Fibroblast of lung (primary cell): ENCODE results near the gene CASP7. TPM values are rescaled to one million over a fixed set of nuclear protein-coding genes. Genes with fewer than 3 reads are reported as not detected.
A peak's percentile ranks its signal among the peaks of the same experiment; 100 is the strongest.

ENCODE experiments used
- DNase-seq, 2 donors: peaks; one replicate each; pipeline versions ENCODE4 v3.0.0 to v3.0.0-alpha.2; 2010; ENCODE audit warnings: low read depth in 2 of 2
- H2AFZ ChIP-seq: 2 replicates; pipeline ENCODE4 v1.5.1; 2012; ENCODE audit warnings: low read length, control low read depth, inconsistent platforms
- H3K27ac ChIP-seq: 2 replicates; pipeline ENCODE4 v1.5.1; 2011; ENCODE audit warnings: low read length, control low read depth; ENCODE audit not compliant: insufficient read depth
- H3K27me3 ChIP-seq: 2 replicates; pipeline ENCODE4 v1.5.1; 2011; ENCODE audit warnings: mild to moderate bottlenecking, low read length; ENCODE audit not compliant: control insufficient read depth, insufficient read depth
- H3K36me3 ChIP-seq: 2 replicates; pipeline ENCODE4 v1.5.1; 2011; ENCODE audit warnings: low read length; ENCODE audit not compliant: control insufficient read depth, insufficient read depth
- H3K4me1 ChIP-seq: 2 replicates; pipeline ENCODE4 v1.5.1; 2011; ENCODE audit warnings: low read length; ENCODE audit not compliant: control insufficient read depth, insufficient read depth; ENCODE audit errors: extremely low read depth
- H3K4me2 ChIP-seq: 2 replicates; pipeline ENCODE4 v1.5.1; 2011; ENCODE audit warnings: low read length, control low read depth; ENCODE audit not compliant: insufficient read depth; ENCODE audit errors: extremely low read depth
- H3K4me3 ChIP-seq, 4 experiments: fragments of 200-600 bp in 1 of 4; sonication (generic) in 1 of 4; replicated peaks in 1 of 4; 2 replicates each; pipeline ENCODE4 v1.5.1; 2011 to 2016; ENCODE audit warnings: low read length in 4 of 4, low read depth in 3 of 4, mild to moderate bottlenecking in 3 of 4, control low read depth in 2 of 4, inconsistent platforms in 1 of 4, mixed read lengths in 1 of 4; ENCODE audit not compliant: insufficient read depth in 1 of 4; ENCODE audit errors: control extremely low read depth in 1 of 4
- H3K79me2 ChIP-seq: 2 replicates; pipeline ENCODE4 v1.5.1; 2012; ENCODE audit warnings: mild to moderate bottlenecking, low read length, inconsistent platforms; ENCODE audit not compliant: control insufficient read depth, insufficient read depth
- H3K9ac ChIP-seq: 2 replicates; pipeline ENCODE4 v1.5.1; 2011; ENCODE audit warnings: mild to moderate bottlenecking, low read length, control low read depth; ENCODE audit not compliant: insufficient read depth
- H3K9me3 ChIP-seq: 2 replicates; pipeline ENCODE4 v1.5.1; 2012; ENCODE audit warnings: low read depth, low read length; ENCODE audit not compliant: control insufficient read depth, insufficient read depth
- H4K20me1 ChIP-seq: 2 replicates; pipeline ENCODE4 v1.5.1; 2011; ENCODE audit warnings: low read length; ENCODE audit not compliant: control insufficient read depth, insufficient read depth; ENCODE audit errors: extremely low read depth
- CTCF ChIP-seq, 2 donors: IDR thresholded peaks in 1 of 2; conservative IDR thresholded peaks in 1 of 2; 1 replicate in 1 of 2; 2 replicates in 1 of 2; pipeline ENCODE4 v1.5.1; 2011 to 2012; ENCODE audit warnings: low read length in 2 of 2, control low read depth in 1 of 2, inconsistent platforms in 1 of 2, low read depth in 1 of 2, mild to moderate bottlenecking in 1 of 2
- EZH2 ChIP-seq: IDR thresholded peaks from 2 replicates; pipeline ENCODE4 v1.5.1; 2012; ENCODE audit warnings: low read length, control low read depth, mild to moderate bottlenecking; ENCODE audit errors: missing control alignments
- polyA plus RNA-seq, 2 donors: library from polyadenylated mRNA; depleted of rRNA in 1 of 2; stranded (reverse) in 1 of 2; unstranded in 1 of 2; fragments of >200 nt; gene quantifications; 2 replicates each; pipeline ENCODE4 v1.2.1, GENCODE V29; 2011 to 2012; ENCODE audit warnings: missing spikeins in 1 of 2
- total RNA-seq: library from RNA; depleted of rRNA; stranded (reverse); fragments of >200 nt; gene quantifications from 2 replicates; pipeline ENCODE4 v1.2.1, GENCODE V29; 2014

CASP7 gene
- total and polyA plus RNA-seq, 2 donors (not counting 1 experiment from before 2014, with no cell fraction given), result 27.0 to 28.9 TPM

DNA sequence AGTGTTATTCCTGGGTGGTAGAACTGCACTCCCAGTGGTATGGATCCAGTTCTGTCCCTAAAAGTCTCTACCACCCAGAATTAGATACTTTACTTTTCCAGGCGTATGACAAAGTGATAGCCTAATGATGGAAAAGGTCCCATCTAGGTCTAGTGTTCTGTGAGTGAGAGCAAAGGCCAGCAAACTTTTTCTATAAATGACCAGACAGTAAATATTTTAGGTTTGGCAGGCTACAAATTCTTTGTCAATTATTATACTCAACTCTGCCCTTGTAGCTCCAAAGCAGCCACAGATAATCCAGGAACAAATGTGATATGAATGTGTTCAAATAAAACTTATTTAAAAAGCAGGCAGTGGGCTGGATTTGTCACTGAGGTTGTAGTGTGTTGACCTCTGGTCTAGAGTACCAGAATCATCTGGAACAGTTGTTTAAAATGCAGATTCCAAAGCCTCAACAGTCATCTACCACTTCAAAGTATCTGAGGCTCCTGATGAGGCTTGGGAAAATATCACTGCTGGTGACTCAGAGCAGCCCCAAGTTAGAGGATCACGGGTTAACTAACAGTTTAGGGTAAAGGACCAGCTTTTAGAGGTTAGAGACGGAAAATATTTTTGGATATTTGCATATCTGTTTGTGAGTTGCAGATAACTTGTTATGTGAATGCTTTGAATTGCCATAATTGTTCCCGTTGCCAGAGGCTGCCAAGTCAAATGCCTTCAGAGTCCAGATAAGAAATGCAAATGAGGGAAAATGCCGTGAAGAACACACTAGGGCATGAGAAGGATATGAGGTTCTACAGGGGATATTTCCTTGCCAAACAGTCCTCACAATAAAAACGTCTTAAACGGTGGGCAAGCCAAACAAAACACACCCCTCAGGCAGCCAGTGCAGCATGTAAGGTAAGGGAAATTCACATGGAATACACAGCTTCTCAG is 35.3 kb upstream of the CASP7 start:
- H3K27ac ChIP-seq, result no peak overlapping the region
- peak; percentile 64 to 84 for DNase-seq
- H4K20me1 ChIP-seq, result no peaks in the 10 kb centered on the region
- H3K4me2 ChIP-seq, result peak overlapping the region; percentile 40
- no peaks in the 10 kb centered on the region for H3K79me2 ChIP-seq
- TF ChIP-seq CTCF (conservative IDR thresholded peaks at IDR 0.05 in 1 of 2, IDR thresholded peaks at IDR 0.05 in 1 of 2; ENCODE audit: low read depth in 1 of 2, low read length in 2 of 2), result no peak
- TF ChIP-seq EZH2, result no peak
- H3K4me1 ChIP-seq, result peaks cover 5% of the 10 kb centered on the region
- no peaks in the 10 kb centered on the region for H3K27me3 ChIP-seq
- no peaks in the 10 kb centered on the region for H3K36me3 ChIP-seq
- no peak overlapping the region for H3K9ac ChIP-seq
- H3K4me3 ChIP-seq, result no peak overlapping the region
- H2AFZ ChIP-seq, result no peak overlapping the region
- no peaks in the 10 kb centered on the region for H3K9me3 ChIP-seq

DNA sequence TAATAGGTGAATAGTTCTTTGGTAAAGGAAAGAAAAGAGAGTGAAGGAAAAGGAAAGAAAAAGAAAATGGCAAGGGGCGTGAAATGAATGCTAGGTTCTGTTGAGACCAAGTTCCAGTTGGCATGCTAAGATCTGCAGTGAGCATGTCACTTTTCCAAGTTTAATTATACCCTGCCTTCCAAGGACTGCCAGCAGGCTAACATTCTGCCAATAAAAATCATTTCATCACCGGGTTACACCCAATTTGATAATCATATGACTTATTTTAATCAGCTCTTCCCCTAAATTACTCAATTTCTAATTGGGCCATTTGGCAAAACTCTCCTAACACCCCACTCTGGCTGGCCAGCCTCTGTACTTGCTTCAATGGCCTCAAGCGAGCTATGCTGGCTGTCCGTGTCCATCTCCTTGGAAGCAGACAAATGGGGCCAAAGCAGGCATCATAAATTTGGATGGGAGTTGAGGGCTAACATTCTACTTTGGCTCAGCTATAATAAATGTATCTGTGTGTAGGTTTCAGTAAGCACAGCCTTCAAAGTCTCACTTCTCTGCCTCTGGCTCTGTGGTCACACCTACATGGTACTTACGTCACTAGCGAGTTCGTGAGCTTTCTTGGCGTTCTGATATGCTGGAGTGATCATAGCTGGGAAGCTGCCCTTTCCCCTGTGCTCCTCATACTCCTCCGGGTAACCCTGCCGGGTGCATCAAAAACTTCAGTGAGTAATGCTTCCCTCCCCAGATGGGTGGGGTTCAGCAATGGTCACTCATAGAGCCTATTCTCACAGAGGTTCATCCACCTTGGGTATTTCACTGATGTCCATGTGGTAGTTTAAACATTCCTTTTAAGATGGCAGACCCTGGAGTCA is 33.1 kb upstream of the CASP7 start:
- H4K20me1 ChIP-seq, result no peaks in the 10 kb centered on the region
- H3K9me3 ChIP-seq, result no peaks in the 10 kb centered on the region
- peaks cover 5% of the 10 kb centered on the region for H3K4me1 ChIP-seq
- H3K27me3 ChIP-seq, result no peaks in the 10 kb centered on the region
- no peak overlapping the region for H2AFZ ChIP-seq
- TF ChIP-seq EZH2 (no peak), CTCF (conservative IDR thresholded peaks at IDR 0.05 in 1 of 2, IDR thresholded peaks at IDR 0.05 in 1 of 2; ENCODE audit: low read depth in 1 of 2, low read length in 2 of 2) (no peak)
- H3K79me2 ChIP-seq, result no peaks in the 10 kb centered on the region
- DNase-seq, result no peak
- no peaks in the 10 kb centered on the region for H3K36me3 ChIP-seq
- H3K4me3 ChIP-seq, result no peak overlapping the region
- H3K27ac ChIP-seq, result no peak overlapping the region
- H3K4me2 ChIP-seq, result no peak overlapping the region
- H3K9ac ChIP-seq, result no peak overlapping the region

DNA sequence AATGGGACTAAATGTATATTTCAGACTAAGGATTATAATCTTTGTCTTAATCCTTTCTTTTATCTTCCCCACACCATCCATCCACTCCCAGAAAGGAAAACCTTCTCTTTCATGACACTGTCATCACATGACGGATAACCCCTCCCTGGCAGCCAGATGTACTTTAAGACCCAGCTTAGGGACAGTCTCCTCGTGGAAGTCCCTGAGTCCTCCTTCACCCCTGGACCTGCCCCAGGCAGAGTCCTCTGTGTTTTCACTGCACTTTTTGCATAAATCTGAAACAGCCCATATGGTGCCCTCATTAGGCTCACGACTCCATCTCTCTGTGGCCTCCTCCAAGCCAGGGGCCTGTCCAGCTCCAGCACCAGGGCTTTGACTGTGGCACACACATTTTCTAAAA is 31.9 kb upstream of the CASP7 start:
- Histone ChIP-seq H3K36me3 (no peaks in the 10 kb centered on the region), H3K27ac (no peak overlapping the region), H3K4me1 (peaks cover 5% of the 10 kb centered on the region), H3K27me3 (no peaks in the 10 kb centered on the region), H3K79me2 (no peaks in the 10 kb centered on the region), H3K4me3 (no peak overlapping the region), H3K4me2 (no peak overlapping the region), H3K9ac (no peak overlapping the region), H4K20me1 (no peaks in the 10 kb centered on the region), H2AFZ (no peak overlapping the region), H3K9me3 (no peaks in the 10 kb centered on the region)
- DNase-seq, result no peak
- TF ChIP-seq CTCF (conservative IDR thresholded peaks at IDR 0.05 in 1 of 2, IDR thresholded peaks at IDR 0.05 in 1 of 2; ENCODE audit: low read depth in 1 of 2, low read length in 2 of 2) (no peak), EZH2 (no peak)
